ENCODE data around the gene CCDC7. TPM values are rescaled to one million over a fixed set of nuclear protein-coding genes. Genes with fewer than 3 reads are reported as not detected.
"Not testable (repeated sequence)": the region's sequence is repeated elsewhere in the genome, so short reads cannot be mapped to it uniquely, and the experiment has no call there.

Gene CCDC7
- total RNA-seq, 2 donors from 2014 or later, result 60.4 to 73.0 TPM

GRCh38 chr10:32538256-32538655 is 92.3 kb downstream of the CCDC7 start:
- no peak overlapping the region for H3K4me3 Mint-ChIP-seq
- H3K9me3 ChIP-seq (ENCODE audit: control insufficient read depth, low read length, poor library complexity, severe bottlenecking), result peaks cover 8% of the 10 kb centered on the region
- ATAC-seq, result no peak
- H3K4me1 Mint-ChIP-seq, result peaks cover 2% of the 10 kb centered on the region
- H3K27me3 Mint-ChIP-seq, result no peaks in the 10 kb centered on the region
- peaks cover 2% of the 10 kb centered on the region for H3K36me3 Mint-ChIP-seq (ENCODE audit: low read depth)
- DNase-seq, result no peak
- H3K27ac Mint-ChIP-seq, result no peak overlapping the region

GRCh38 chr10:32540691-32541470 is 94.9 kb downstream of the CCDC7 start:
- no peak for DNase-seq
- H3K9me3 ChIP-seq (ENCODE audit: control insufficient read depth, low read length, poor library complexity, severe bottlenecking), result no peaks in the 10 kb centered on the region
- Mint-ChIP-seq H3K4me1 (peaks cover 2% of the 10 kb centered on the region), H3K36me3 (ENCODE audit: low read depth) (peaks cover 2% of the 10 kb centered on the region), H3K27me3 (no peaks in the 10 kb centered on the region), H3K4me3 (no peak overlapping the region), H3K27ac (no peak overlapping the region)
- no peak for ATAC-seq

GRCh38 chr10:32548208-32548607 is 102.3 kb downstream of the CCDC7 start:
- Mint-ChIP-seq H3K36me3 (ENCODE audit: low read depth) (peaks cover 3% of the 10 kb centered on the region), H3K4me3 (no peak overlapping the region), H3K27ac (no peak overlapping the region)

GRCh38 chr10:32556783-32557395 is 110.9 kb downstream of the CCDC7 start:
- peaks cover 12% of the 10 kb centered on the region for H3K4me1 Mint-ChIP-seq
- H3K27me3 Mint-ChIP-seq, result no peaks in the 10 kb centered on the region
- H3K27ac Mint-ChIP-seq, result no peak overlapping the region
- DNase-seq (no peak), ATAC-seq (no peak)
- no peaks in the 10 kb centered on the region for H3K9me3 ChIP-seq (ENCODE audit: control insufficient read depth, low read length, poor library complexity, severe bottlenecking)
- H3K36me3 Mint-ChIP-seq (ENCODE audit: low read depth), result no peaks in the 10 kb centered on the region
- H3K4me3 Mint-ChIP-seq, result no peak overlapping the region

More at GRCh38 chr10:32548208-32548607, 102.3 kb downstream of the CCDC7 start:
- ATAC-seq (no peak), DNase-seq (no peak)
- H3K9me3 ChIP-seq (ENCODE audit: control insufficient read depth, low read length, poor library complexity, severe bottlenecking), result no peaks in the 10 kb centered on the region
- Mint-ChIP-seq H3K4me1 (peaks cover under 1% of the 10 kb centered on the region), H3K27me3 (no peaks in the 10 kb centered on the region)

- not testable (repeated sequence) for H3K4me3 Mint-ChIP-seq; ATAC-seq; H3K4me1 Mint-ChIP-seq; H3K36me3 Mint-ChIP-seq (ENCODE audit: low read depth); H3K9me3 ChIP-seq (ENCODE audit: control insufficient read depth, low read length, poor library complexity, severe bottlenecking); DNase-seq; H3K27ac Mint-ChIP-seq; H3K27me3 Mint-ChIP-seq
These were observed 116.8 kb downstream of the CCDC7 start for GRCh38 chr10:32562695-32563094.

- no peak overlapping the region for H3K4me3 Mint-ChIP-seq
- DNase-seq (no peak), ATAC-seq (no peak)
- peaks cover 11% of the 10 kb centered on the region for H3K4me1 Mint-ChIP-seq
- no peaks in the 10 kb centered on the region for H3K9me3 ChIP-seq (ENCODE audit: control insufficient read depth, low read length, poor library complexity, severe bottlenecking)
- no peaks in the 10 kb centered on the region for H3K27me3 Mint-ChIP-seq
- no peak overlapping the region for H3K27ac Mint-ChIP-seq
- H3K36me3 Mint-ChIP-seq (ENCODE audit: low read depth), result no peaks in the 10 kb centered on the region
These were observed 131.5 kb downstream of the CCDC7 start for GRCh38 chr10:32577448-32577847.

GRCh38 chr10:32582946-32583345 is 137.0 kb downstream of the CCDC7 start:
- Mint-ChIP-seq H3K36me3 (ENCODE audit: low read depth) (no peaks in the 10 kb centered on the region), H3K27ac (peak overlapping the region; percentile 47), H3K4me1 (peaks cover 10% of the 10 kb centered on the region), H3K4me3 (no peak overlapping the region), H3K27me3 (no peaks in the 10 kb centered on the region)
- ATAC-seq (no peak), DNase-seq (no peak)
- no peaks in the 10 kb centered on the region for H3K9me3 ChIP-seq (ENCODE audit: control insufficient read depth, low read length, poor library complexity, severe bottlenecking)

GRCh38 chr10:32598022-32598421 is 152.1 kb downstream of the CCDC7 start:
- DNase-seq; H3K27ac Mint-ChIP-seq; H3K9me3 ChIP-seq (ENCODE audit: control insufficient read depth, low read length, poor library complexity, severe bottlenecking); H3K27me3 Mint-ChIP-seq; ATAC-seq; H3K4me3 Mint-ChIP-seq; H3K4me1 Mint-ChIP-seq: not testable (repeated sequence)
- H3K36me3 Mint-ChIP-seq (ENCODE audit: low read depth), result peaks cover 11% of the 10 kb centered on the region

GRCh38 chr10:32600317-32600716 is 154.4 kb downstream of the CCDC7 start:
- peaks cover 13% of the 10 kb centered on the region for H3K36me3 Mint-ChIP-seq (ENCODE audit: low read depth)

GRCh38 chr10:32601562-32601961 is 155.6 kb downstream of the CCDC7 start:
- H3K4me1 Mint-ChIP-seq; ATAC-seq; H3K9me3 ChIP-seq (ENCODE audit: control insufficient read depth, low read length, poor library complexity, severe bottlenecking); H3K27ac Mint-ChIP-seq; H3K27me3 Mint-ChIP-seq; DNase-seq; H3K4me3 Mint-ChIP-seq: not testable (repeated sequence)
- H3K36me3 Mint-ChIP-seq (ENCODE audit: low read depth), result peaks cover 14% of the 10 kb centered on the region

More at GRCh38 chr10:32600317-32600716, 154.4 kb downstream of the CCDC7 start:
- no peaks in the 10 kb centered on the region for H3K9me3 ChIP-seq (ENCODE audit: control insufficient read depth, low read length, poor library complexity, severe bottlenecking)
- DNase-seq, result no peak
- no peaks in the 10 kb centered on the region for H3K4me1 Mint-ChIP-seq
- ATAC-seq, result no peak
- no peaks in the 10 kb centered on the region for H3K27me3 Mint-ChIP-seq
- no peak overlapping the region for H3K27ac Mint-ChIP-seq
- no peak overlapping the region for H3K4me3 Mint-ChIP-seq

GRCh38 chr10:32605787-32606186 is 159.8 kb downstream of the CCDC7 start:
- no peak for ATAC-seq
- no peaks in the 10 kb centered on the region for H3K27me3 Mint-ChIP-seq
- H3K4me3 Mint-ChIP-seq, result no peak overlapping the region
- H3K9me3 ChIP-seq (ENCODE audit: control insufficient read depth, low read length, poor library complexity, severe bottlenecking), result no peaks in the 10 kb centered on the region
- DNase-seq, result no peak
- H3K27ac Mint-ChIP-seq, result no peak overlapping the region
- peaks cover 6% of the 10 kb centered on the region for H3K4me1 Mint-ChIP-seq
- H3K36me3 Mint-ChIP-seq (ENCODE audit: low read depth), result peaks cover 5% of the 10 kb centered on the region

GRCh38 chr10:32610543-32610942 is 164.6 kb downstream of the CCDC7 start:
- not testable (repeated sequence) for DNase-seq; H3K27ac Mint-ChIP-seq; H3K4me3 Mint-ChIP-seq; H3K27me3 Mint-ChIP-seq; ATAC-seq; H3K9me3 ChIP-seq (ENCODE audit: control insufficient read depth, low read length, poor library complexity, severe bottlenecking); H3K36me3 Mint-ChIP-seq (ENCODE audit: low read depth); H3K4me1 Mint-ChIP-seq

GRCh38 chr10:32616438-32616837 is 170.5 kb downstream of the CCDC7 start:
- ATAC-seq (no peak), DNase-seq (no peak)
- H3K4me1 Mint-ChIP-seq, result no peaks in the 10 kb centered on the region
- peaks cover 4% of the 10 kb centered on the region for H3K9me3 ChIP-seq (ENCODE audit: control insufficient read depth, low read length, poor library complexity, severe bottlenecking)
- H3K27ac Mint-ChIP-seq, result no peak overlapping the region
- no peak overlapping the region for H3K4me3 Mint-ChIP-seq
- H3K36me3 Mint-ChIP-seq (ENCODE audit: low read depth), result peaks cover 14% of the 10 kb centered on the region
- H3K27me3 Mint-ChIP-seq, result no peaks in the 10 kb centered on the region

GRCh38 chr10:32618482-32618881 is 172.5 kb downstream of the CCDC7 start:
- ATAC-seq (no peak), DNase-seq (no peak)
- no peaks in the 10 kb centered on the region for H3K27me3 Mint-ChIP-seq
- no peak overlapping the region for H3K27ac Mint-ChIP-seq
- peaks cover 4% of the 10 kb centered on the region for H3K9me3 ChIP-seq (ENCODE audit: control insufficient read depth, low read length, poor library complexity, severe bottlenecking)
- no peak overlapping the region for H3K4me3 Mint-ChIP-seq
- H3K36me3 Mint-ChIP-seq (ENCODE audit: low read depth), result peaks cover 17% of the 10 kb centered on the region
- H3K4me1 Mint-ChIP-seq, result no peaks in the 10 kb centered on the region
